HTERT RPE-1 (cell line): ENCODE results near the gene PILRA.
"Not testable (repeated sequence)": the region's sequence is repeated elsewhere in the genome, so short reads cannot be mapped to it uniquely, and the experiment has no call there.

Source experiments
- in situ Hi-C: fragments of 300-500 bp; cut with MboI; formaldehyde crosslinking; loops from 4 replicates; pipeline ENCODE4 v1.14.3; 2020; ENCODE audit warnings: low sequenced_read_pairs

PILRA gene

GRCh38 chr7:100357131-100357561, 16.1 kb upstream of the PILRA start:
- in situ Hi-C loops = no loop called here

- in situ Hi-C loops = no loop called here
Observed at GRCh38 chr7:100358027-100358856, 15.0 kb upstream of the PILRA start, which contains the start of gene PILRB. Gene PILRB, plus strand, starts transcription at chr7:100358117. Its CDS starts 186 bp downstream, at chr7:100358303.

GRCh38 chr7:100358857-100359212, 14.5 kb upstream of the PILRA start:
- in situ Hi-C loops = no loop called here

GRCh38 chr7:100360135-100360854, 13.0 kb upstream of the PILRA start:
- in situ Hi-C loops = no loop called here

GRCh38 chr7:100363098-100363497, 10.2 kb upstream of the PILRA start:
- in situ Hi-C loops = no loop called here

GRCh38 chr7:100363797-100364196, 9.5 kb upstream of the PILRA start:
- in situ Hi-C loops = not testable (repeated sequence)

- in situ Hi-C loops = no loop called here
Observed at GRCh38 chr7:100364480-100364879, 8.8 kb upstream of the PILRA start.

GRCh38 chr7:100365998-100366367, 7.3 kb upstream of the PILRA start:
- in situ Hi-C loops = not testable (repeated sequence)

GRCh38 chr7:100366411-100367250, 6.7 kb upstream of the PILRA start:
- in situ Hi-C loops = no loop called here

GRCh38 chr7:100367251-100367620, 6.1 kb upstream of the PILRA start:
- in situ Hi-C loops = no loop called here

GRCh38 chr7:100367676-100368613, 5.3 kb upstream of the PILRA start:
- in situ Hi-C loops = no loop called here

GRCh38 chr7:100369105-100369504, 4.2 kb upstream of the PILRA start:
- in situ Hi-C loops = no loop called here

GRCh38 chr7:100370303-100370702, 3.0 kb upstream of the PILRA start:
- in situ Hi-C loops = no loop called here

- in situ Hi-C loops = no loop called here
Observed at GRCh38 chr7:100370746-100371145, 2.5 kb upstream of the PILRA start.

- in situ Hi-C loops = no loop called here
Observed at GRCh38 chr7:100371561-100372171, 1.6 kb upstream of the PILRA start.

GRCh38 chr7:100372256-100372655, 1.0 kb upstream of the PILRA start:
- in situ Hi-C loops = no loop called here

GRCh38 chr7:100372694-100373093, 593 bp upstream of the PILRA start:
- in situ Hi-C loops = no loop called here

GRCh38 chr7:100373870-100374598, 747 bp downstream of the PILRA start:
- in situ Hi-C loops = not testable (repeated sequence)

GRCh38 chr7:100374601-100375000, 1.3 kb downstream of the PILRA start:
- in situ Hi-C loops = no loop called here
